Heart right ventricle (tissue), 16 donors: ENCODE data around the gene ARMC9. TPM values are rescaled to one million over a fixed set of nuclear protein-coding genes. Genes with fewer than 3 reads are reported as not detected.

Experiments
- ATAC-seq, 8 donors: fragments of 200-7000 bp; cut with Tn5 transposase; one replicate each; pipeline ENCODE4 v1.9.1; 2020; ENCODE audit warnings: mild to moderate bottlenecking in 8 of 8, moderate library complexity in 8 of 8, moderate number of reproducible peaks in 1 of 8
- DNase-seq, 2 donors: peaks; one replicate each; pipeline ENCODE4 v3.0.0-alpha.2; 2020
- H3K27ac ChIP-seq, 10 donors: fragments of 200-600 bp; sonication (generic) in 2 of 10; one replicate each; pipeline versions ENCODE4 v1.5.0 to v1.8.0; 2020 to 2022; ENCODE audit warnings: mild to moderate bottlenecking in 3 of 10
- H3K27me3 ChIP-seq, 7 donors: fragments of 200-600 bp; one replicate each; pipeline ENCODE4 v1.8.0; 2021 to 2022; ENCODE audit warnings: mild to moderate bottlenecking in 2 of 7
- H3K36me3 ChIP-seq, 9 donors: fragments of 200-600 bp; sonication (generic) in 1 of 9; one replicate each; pipeline versions ENCODE4 v1.5.0 to v1.8.0; 2020 to 2022; ENCODE audit warnings: mild to moderate bottlenecking in 2 of 9
- H3K4me1 ChIP-seq, 9 donors: fragments of 200-600 bp; sonication (generic) in 1 of 9; one replicate each; pipeline versions ENCODE4 v1.5.0 to v1.8.0; 2020 to 2022; ENCODE audit warnings: mild to moderate bottlenecking in 4 of 9
- H3K4me3 ChIP-seq, 10 donors: fragments of 200-600 bp; sonication (generic) in 2 of 10; one replicate each; pipeline versions ENCODE4 v1.5.0 to v1.8.0; 2020 to 2022; ENCODE audit warnings: mild to moderate bottlenecking in 7 of 10, moderate library complexity in 2 of 10
- H3K9me3 ChIP-seq, 11 donors: fragments of 200-600 bp in 10 of 11; sonication (generic) in 2 of 11; one replicate each; pipeline versions ENCODE4 v1.5.0 to v1.8.0; 2013 to 2022; ENCODE audit warnings: mild to moderate bottlenecking in 2 of 11, control low read depth in 1 of 11, moderate library complexity in 1 of 11
- WGBS, 2 donors: extraction: QIAGEN DNeasy Blood & Tissue Kit; methylation state at CpG; one replicate each; pipeline ENCODE4 v1.1.7; 2013; ENCODE audit warnings: inconsistent platforms in 1 of 2; 5-methylcytosine and 5-hydroxymethylcytosine counted together
- intact Hi-C, 10 donors: fragments of 100-400 bp; cut with DNase I; formaldehyde crosslinking; loops; one replicate each; pipeline versions ENCODE4 v1.11.1 to v1.14.2; 2022
- microRNA-seq, 2 donors: library from miRNA; unstranded; fragments of <30 nt; microRNA quantifications; one replicate each; pipeline ENCODE4 v1.2.0, GENCODE V29; 2021
- polyA plus RNA-seq, 2 donors: library from polyadenylated mRNA; stranded (reverse); fragments of 200-250 nt; gene quantifications; one replicate each; pipeline ENCODE4 v1.2.3, GENCODE V29; 2013
- total RNA-seq, 10 donors: library from RNA; stranded (reverse); fragmentation: NEBNext Ultra II Directional in 3 of 10; extraction: Animal tissue kit (Norgen Biotek cat#: 25700) in 3 of 10; gene quantifications; one replicate each; pipeline versions ENCODE4 v1.2.1 to v1.2.4, GENCODE V29; 2021 to 2023
- TF ChIP-seq, protein P1 (sequence below), 9 donors: fragments of 200-600 bp; sonication (generic) in 2 of 9; IDR thresholded peaks; one replicate each; pipeline versions ENCODE4 v1.5.0 to v1.8.0; 2021 to 2022; ENCODE audit warnings: antibody characterized with exemption in 9 of 9, mild to moderate bottlenecking in 5 of 9, moderate library complexity in 1 of 9
- donor health status: Arrhythmogenic right ventricular cardiomyopathy.
- donor health status: ischemic (EF 13 %, LVEDD 7.1; RV severe dilation, severe dysfunction).
- donor health status: healthy with polysubstance abuse.
- donor health status: DM: no; HTN: yes; CAD: no.
- donor health status: DM: no; HTN: no; CAD: no.
- donor health status: ischemic (EF 25% LVEDD 6.9; RV normal size, moderate dysfunction).
- donor health status: ischemic (EF 25% LVEDD 5.7; RV mildly dilated, moderate dysfunction).
- donor health status: healthy.
- donor health status: DM: yes; HTN: yes; CAD: no.
- donor health status: Ischemic cardiomyopathy.
- donor health status: ischemic (EF 35%, LVEDD 5.7; RV mildly dilated, moderate dysfunction).
- donor health status: nonischemic (EF 11% LVEDD 7.7; RV severe dilation, severe dysfunction).
- donor health status: DM: yes; HTN: yes; CAD: no.
- donor health status: PGD.
- donor health status: ischemic (EF 29% LVEDD 5.4; RV normal size, mild dysfunction).
- donor health status: nonischemic (EF 23%, LVEDD 6.1; RV moderate dilation, normal function).

The ARMC9 gene
- total and polyA plus RNA-seq, 12 donors = 1.6 to 6.8 (median 2.3) TPM

DNA sequence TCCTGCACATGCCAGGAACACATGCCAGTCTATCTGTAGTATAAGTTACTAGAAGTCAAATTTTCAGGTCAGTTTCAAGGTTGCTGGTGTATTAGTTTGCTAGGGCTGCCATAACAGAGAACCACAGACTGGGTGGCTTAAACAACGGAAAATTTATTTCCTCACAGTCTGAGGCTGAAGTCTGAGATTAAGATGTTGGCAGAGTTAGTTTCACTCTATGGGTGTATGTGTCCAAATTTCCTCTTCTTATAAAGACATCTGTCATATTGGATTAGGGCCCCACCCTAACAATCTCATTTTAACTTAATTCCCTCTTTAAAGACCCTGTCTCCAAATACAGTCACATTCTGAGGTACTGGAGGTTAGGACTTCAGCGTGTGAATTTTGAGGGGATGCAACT is 223.6 kb downstream of the ARMC9 start:
- WGBS, 2 donors = 80 to 82% methylated on average over 2 of the region's 2 CpGs
- Histone ChIP-seq H3K4me1 (no peaks in the 10 kb centered on the region), H3K9me3 (no peaks in the 10 kb centered on the region), H3K27ac (no peak overlapping the region), H3K4me3 (no peak overlapping the region), H3K36me3 (no peaks in the 10 kb centered on the region), H3K27me3 (peaks cover 0 to 12% (median 9%) of the 10 kb centered on the region in 7 donors)
- TF ChIP-seq, protein P1, sequence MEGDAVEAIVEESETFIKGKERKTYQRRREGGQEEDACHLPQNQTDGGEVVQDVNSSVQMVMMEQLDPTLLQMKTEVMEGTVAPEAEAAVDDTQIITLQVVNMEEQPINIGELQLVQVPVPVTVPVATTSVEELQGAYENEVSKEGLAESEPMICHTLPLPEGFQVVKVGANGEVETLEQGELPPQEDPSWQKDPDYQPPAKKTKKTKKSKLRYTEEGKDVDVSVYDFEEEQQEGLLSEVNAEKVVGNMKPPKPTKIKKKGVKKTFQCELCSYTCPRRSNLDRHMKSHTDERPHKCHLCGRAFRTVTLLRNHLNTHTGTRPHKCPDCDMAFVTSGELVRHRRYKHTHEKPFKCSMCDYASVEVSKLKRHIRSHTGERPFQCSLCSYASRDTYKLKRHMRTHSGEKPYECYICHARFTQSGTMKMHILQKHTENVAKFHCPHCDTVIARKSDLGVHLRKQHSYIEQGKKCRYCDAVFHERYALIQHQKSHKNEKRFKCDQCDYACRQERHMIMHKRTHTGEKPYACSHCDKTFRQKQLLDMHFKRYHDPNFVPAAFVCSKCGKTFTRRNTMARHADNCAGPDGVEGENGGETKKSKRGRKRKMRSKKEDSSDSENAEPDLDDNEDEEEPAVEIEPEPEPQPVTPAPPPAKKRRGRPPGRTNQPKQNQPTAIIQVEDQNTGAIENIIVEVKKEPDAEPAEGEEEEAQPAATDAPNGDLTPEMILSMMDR (IDR thresholded peaks at IDR 0.05) = no peak
- intact Hi-C loops = no loop called here
- ATAC-seq (no peak), DNase-seq (no peak)

DNA sequence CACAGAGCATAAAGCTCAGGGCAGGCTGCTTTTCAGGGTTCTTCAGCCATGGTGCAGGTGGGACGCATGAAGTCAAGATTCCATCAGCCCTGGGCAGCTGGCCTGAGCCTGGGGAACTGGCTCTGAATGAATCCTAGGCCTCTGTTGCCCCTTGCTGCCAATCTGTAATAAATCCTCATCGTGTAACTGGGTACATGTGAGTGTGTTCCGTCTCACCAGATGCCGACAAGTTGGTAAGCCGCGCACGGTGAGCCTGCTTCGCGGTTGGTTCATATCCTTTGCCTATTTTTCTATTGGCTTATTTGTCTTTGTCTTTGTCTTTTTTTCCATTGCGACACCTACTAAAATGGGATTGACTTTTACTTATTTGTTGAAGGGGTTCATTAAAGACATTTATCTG is 224.7 kb downstream of the ARMC9 start:
- Histone ChIP-seq H3K4me1 (no peaks in the 10 kb centered on the region), H3K36me3 (no peaks in the 10 kb centered on the region), H3K4me3 (no peak overlapping the region), H3K9me3 (no peaks in the 10 kb centered on the region), H3K27ac (no peak overlapping the region), H3K27me3 (peaks cover 0 to 10% (median 3%) of the 10 kb centered on the region in 7 donors)
- intact Hi-C loops = no loop called here
- 87 to 97% methylated on average over 10 of the region's 10 CpGs for WGBS, 2 donors
- DNase-seq = no peak
- TF ChIP-seq, protein P1 (IDR thresholded peaks at IDR 0.05) = no peak
- ATAC-seq = no peak

Small RNAs within 50 kb of the gene (microRNA-seq; reads per million reads assigned to microRNA genes)
- gene MIR4777 = 0 reads per million in 2 donors

Other genes with a start within 250 kb of the ARMC9 start
- not detected for gene SPATA3, start 202.5 kb upstream of the ARMC9 start, total RNA-seq
- gene SPATA3, start 202.5 kb upstream of the ARMC9 start, polyA plus RNA-seq = not detected
- gene C2orf72, start 161.1 kb upstream of the ARMC9 start, total RNA-seq = under 1 TPM in 3 of 10 donors, not detected in 7; 0.06 to 0.09 (median 0.07) TPM
- gene C2orf72, start 161.1 kb upstream of the ARMC9 start, polyA plus RNA-seq = not detected
- 100 to 1,000 TPM in 4 of 10 donors, 10 to 100 TPM in 6; 88.4 to 113 (median 95.1) TPM for gene PSMD1, start 141.8 kb upstream of the ARMC9 start, total RNA-seq
- 10 to 100 TPM; 39.8 to 50.7 TPM for gene PSMD1, start 141.8 kb upstream of the ARMC9 start, polyA plus RNA-seq
- gene HTR2B, start 73.6 kb upstream of the ARMC9 start, total RNA-seq = 1 to 10 TPM in 4 of 10 donors, under 1 TPM in 5, not detected in 1; 0.10 to 2.7 (median 0.74) TPM
- gene HTR2B, start 73.6 kb upstream of the ARMC9 start, polyA plus RNA-seq = under 1 TPM; 0.25 to 0.59 TPM
- 10 to 100 TPM in 3 of 10 donors, 1 to 10 TPM in 6, under 1 TPM in 1; 0.94 to 61.7 (median 2.7) TPM for gene B3GNT7, start 197.1 kb downstream of the ARMC9 start, total RNA-seq
- 1 to 10 TPM in 1 of 2 donors, under 1 TPM in 1; 0.72 to 1.8 TPM for gene B3GNT7, start 197.1 kb downstream of the ARMC9 start, polyA plus RNA-seq